ENCODE data around the gene WDR93. TPM values are rescaled to one million over a fixed set of nuclear protein-coding genes. Genes with fewer than 3 reads are reported as not detected.

Gene WDR93
- total and polyA plus RNA-seq, 2 of the 4 experiments (the other 2 are of a cell fraction) = not detected

DNA sequence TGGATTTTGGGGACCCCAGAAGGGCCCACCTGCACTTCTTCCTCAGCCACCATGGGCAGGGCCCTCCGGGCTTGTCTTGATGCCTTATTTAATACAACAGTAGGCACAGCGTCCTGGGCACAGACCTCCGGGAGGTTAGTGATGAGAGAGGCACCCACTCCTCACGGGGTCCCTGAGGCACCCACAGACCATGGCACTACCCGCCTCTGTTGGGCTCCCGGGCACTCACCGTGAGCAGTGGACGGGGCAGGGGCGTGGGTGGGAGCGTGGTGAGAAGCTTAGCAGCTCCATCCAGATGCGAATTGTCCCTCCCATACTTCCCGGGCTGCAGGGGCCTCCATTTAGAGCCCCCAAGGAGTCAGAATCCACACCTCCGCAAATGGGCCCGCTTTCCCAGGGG is 85.2 kb downstream of the WDR93 start:
- DNase-seq = no peak
- 0 out of 2 replicates have a peak, but pooled peaks cover 2% of the 10 kb centered on the region for H3K9me1 ChIP-seq (ENCODE audit: insufficient read depth, low read length)
- H3K9me3 ChIP-seq (ENCODE audit: control insufficient read depth, insufficient read depth, low read length) = no peaks in the 10 kb centered on the region
- in situ Hi-C loops (cut with MboI; ENCODE audit: low sequenced_read_pairs) = no loop called here
- no peak overlapping the region; the same call in 1 of the 2 replicates for H4K5ac ChIP-seq (ENCODE audit: low read depth, low read length)
- no peak overlapping the region for H3K14ac ChIP-seq (replicated peaks; ENCODE audit: low read depth, low read length)
- H3K56ac ChIP-seq (ENCODE audit: extremely low read depth, insufficient read depth, low read length) = no peak overlapping the region
- H3K4me1 ChIP-seq (ENCODE audit: control insufficient read depth, insufficient read depth, low read length) = peaks cover 6% of the 10 kb centered on the region
- no peaks in the 10 kb centered on the region for H3K27me3 ChIP-seq (ENCODE audit: control insufficient read depth, insufficient read depth, low read length)
- H3K4me3 ChIP-seq (ENCODE audit: insufficient read depth, low read depth, low read length) = no peak overlapping the region
- H2BK15ac ChIP-seq (ENCODE audit: low read depth, low read length) = no peak overlapping the region
- H2AK5ac ChIP-seq (ENCODE audit: low read depth, low read length) = peak overlapping the region; percentile 43; the same call in 1 of the 2 replicates
- no peak overlapping the region for H2BK5ac ChIP-seq (ENCODE audit: low read depth, low read length, poor library complexity, severe bottlenecking)
- H4K91ac ChIP-seq (ENCODE audit: insufficient read depth, low read depth, low read length) = no peak overlapping the region
- no peak overlapping the region for H3K4ac ChIP-seq (ENCODE audit: low read depth, low read length)
- H3K79me1 ChIP-seq (ENCODE audit: low read depth in 1 of 2, low read length in 2 of 2) = no peaks in the 10 kb centered on the region
- no peaks in the 10 kb centered on the region for H4K20me1 ChIP-seq (ENCODE audit: insufficient read depth, low read length)
- TF ChIP-seq, protein P1, sequence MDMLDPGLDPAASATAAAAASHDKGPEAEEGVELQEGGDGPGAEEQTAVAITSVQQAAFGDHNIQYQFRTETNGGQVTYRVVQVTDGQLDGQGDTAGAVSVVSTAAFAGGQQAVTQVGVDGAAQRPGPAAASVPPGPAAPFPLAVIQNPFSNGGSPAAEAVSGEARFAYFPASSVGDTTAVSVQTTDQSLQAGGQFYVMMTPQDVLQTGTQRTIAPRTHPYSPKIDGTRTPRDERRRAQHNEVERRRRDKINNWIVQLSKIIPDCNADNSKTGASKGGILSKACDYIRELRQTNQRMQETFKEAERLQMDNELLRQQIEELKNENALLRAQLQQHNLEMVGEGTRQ (IDR thresholded peaks at IDR 0.05; ENCODE audit: low read depth, low read length) = no peak
- TF ChIP-seq MXI1 (IDR thresholded peaks at IDR 0.05; ENCODE audit: borderline replicate concordance, low read depth, low read length) = no peak
- TF ChIP-seq, protein P2, sequence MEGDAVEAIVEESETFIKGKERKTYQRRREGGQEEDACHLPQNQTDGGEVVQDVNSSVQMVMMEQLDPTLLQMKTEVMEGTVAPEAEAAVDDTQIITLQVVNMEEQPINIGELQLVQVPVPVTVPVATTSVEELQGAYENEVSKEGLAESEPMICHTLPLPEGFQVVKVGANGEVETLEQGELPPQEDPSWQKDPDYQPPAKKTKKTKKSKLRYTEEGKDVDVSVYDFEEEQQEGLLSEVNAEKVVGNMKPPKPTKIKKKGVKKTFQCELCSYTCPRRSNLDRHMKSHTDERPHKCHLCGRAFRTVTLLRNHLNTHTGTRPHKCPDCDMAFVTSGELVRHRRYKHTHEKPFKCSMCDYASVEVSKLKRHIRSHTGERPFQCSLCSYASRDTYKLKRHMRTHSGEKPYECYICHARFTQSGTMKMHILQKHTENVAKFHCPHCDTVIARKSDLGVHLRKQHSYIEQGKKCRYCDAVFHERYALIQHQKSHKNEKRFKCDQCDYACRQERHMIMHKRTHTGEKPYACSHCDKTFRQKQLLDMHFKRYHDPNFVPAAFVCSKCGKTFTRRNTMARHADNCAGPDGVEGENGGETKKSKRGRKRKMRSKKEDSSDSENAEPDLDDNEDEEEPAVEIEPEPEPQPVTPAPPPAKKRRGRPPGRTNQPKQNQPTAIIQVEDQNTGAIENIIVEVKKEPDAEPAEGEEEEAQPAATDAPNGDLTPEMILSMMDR (conservative IDR thresholded peaks at IDR 0.05; ENCODE audit: low read depth, low read length) = no peak
- no peak for TF ChIP-seq RCOR1 (IDR thresholded peaks at IDR 0.05; ENCODE audit: insufficient replicate concordance, low read length)
- TF ChIP-seq FOS (IDR thresholded peaks at IDR 0.05; ENCODE audit: low read depth, low read length) = no peak
- no peak for TF ChIP-seq MAFK (IDR thresholded peaks at IDR 0.05; ENCODE audit: low read depth, low read length)
- no peak for TF ChIP-seq MAZ (IDR thresholded peaks at IDR 0.05; ENCODE audit: borderline replicate concordance, low read depth, low read length)
- TF ChIP-seq POLR2A (IDR thresholded peaks at IDR 0.05; ENCODE audit: low read depth, low read length) = no peak
- TF ChIP-seq CHD1 (IDR thresholded peaks at IDR 0.05; ENCODE audit: low read depth, low read length) = no peak
- TF ChIP-seq, protein P3, sequence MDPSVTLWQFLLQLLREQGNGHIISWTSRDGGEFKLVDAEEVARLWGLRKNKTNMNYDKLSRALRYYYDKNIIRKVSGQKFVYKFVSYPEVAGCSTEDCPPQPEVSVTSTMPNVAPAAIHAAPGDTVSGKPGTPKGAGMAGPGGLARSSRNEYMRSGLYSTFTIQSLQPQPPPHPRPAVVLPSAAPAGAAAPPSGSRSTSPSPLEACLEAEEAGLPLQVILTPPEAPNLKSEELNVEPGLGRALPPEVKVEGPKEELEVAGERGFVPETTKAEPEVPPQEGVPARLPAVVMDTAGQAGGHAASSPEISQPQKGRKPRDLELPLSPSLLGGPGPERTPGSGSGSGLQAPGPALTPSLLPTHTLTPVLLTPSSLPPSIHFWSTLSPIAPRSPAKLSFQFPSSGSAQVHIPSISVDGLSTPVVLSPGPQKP (IDR thresholded peaks at IDR 0.05; ENCODE audit: borderline replicate concordance, low read depth, low read length) = no peak
- ChIA-PET CTCF (interaction anchor here (0.7 kb wide), 1 partner anchor 14 kb away, joined by 3 read pairs; no protein-coding TSS in a partner anchor), POLR2A (ENCODE audit: unreplicated experiment) (no interaction called here)
- no peak overlapping the region for H2BK120ac ChIP-seq (ENCODE audit: low read depth, low read length)
- dilution Hi-C loops (cut with HindIII; ENCODE audit: low sequenced_read_pairs, unreplicated experiment) = no loop called here
- peak overlapping the region; percentile 79 for H2AFZ ChIP-seq (replicated peaks; ENCODE audit: low read length, poor library complexity)
- H3K27ac ChIP-seq (ENCODE audit: insufficient read depth, low read length) = no peak overlapping the region
- no TSS peak for BruUV-seq (replicated peaks)
- H2AK9ac ChIP-seq (replicated peaks; ENCODE audit: low read depth, low read length, poor library complexity) = peak overlapping the region; percentile 83
- intact Hi-C loops (cut with micrococcal nuclease) = no loop called here
- 65% methylated on average over 9 of the region's 14 CpGs; no CpG with 5 or more reads in 1 of the 2 experiments for WGBS, 2 experiments (ENCODE audit: extremely low coverage in 2 of 2, insufficient read length in 1 of 2)
- H3K9ac ChIP-seq (ENCODE audit: low read depth, low read length) = no peak overlapping the region
- no peaks in the 10 kb centered on the region for H3K36me3 ChIP-seq (ENCODE audit: control insufficient read depth, insufficient read depth, low read length)
- H2BK20ac ChIP-seq (ENCODE audit: low read depth, low read length) = no peak overlapping the region
- H3K4me2 ChIP-seq (ENCODE audit: low read depth, low read length) = no peak overlapping the region; the same call in 1 of the 2 replicates
- peak overlapping the region in 1 of 2 experiments; percentile 68; a peak in 1 of 4 replicates for H4K8ac ChIP-seq (ENCODE audit: low read depth in 2 of 2, low read length in 2 of 2)
- H3K18ac ChIP-seq (ENCODE audit: low read depth, low read length) = no peak overlapping the region
- H3K23ac ChIP-seq (ENCODE audit: low read depth, low read length) = no peak overlapping the region
- no peak for ATAC-seq (ENCODE audit: low read depth)

All from IMR-90 (cell line).